ENCODE measurements around the gene MYL3. TPM values are rescaled to one million over a fixed set of nuclear protein-coding genes. Genes with fewer than 3 reads are reported as not detected.

MYL3 gene
- total RNA-seq, 4 donors from 2014 or later: 5.4 to 17.1 (median 8.6) TPM

- TF ChIP-seq POLR2A (IDR thresholded peaks at IDR 0.05) (no peak), CTCF (IDR thresholded peaks at IDR 0.05) (no peak), EP300 (IDR thresholded peaks at IDR 0.05) (no peak)
- Histone ChIP-seq H3K36me3 (no peaks in the 10 kb centered on the region), H3K4me1 (peaks cover 0 to 2% (median 0%) of the 10 kb centered on the region in 4 donors), H3K27me3 (no peaks in the 10 kb centered on the region), H3K27ac (no peak overlapping the region), H3K4me3 (no peak overlapping the region), H3K9me3 (no peaks in the 10 kb centered on the region)
- WGBS, 2 donors: 87 to 88% methylated on average over 10 to 15 of the region's 15 CpGs
- no peak for DNase-seq (ENCODE audit: low spot score in 2 of 2)
Observed at GRCh38 chr3:46853441-46854415, 9.5 kb downstream of the MYL3 start.

GRCh38 chr3:46852839-46853355, 10.3 kb downstream of the MYL3 start:
- Histone ChIP-seq H3K27ac (no peak overlapping the region), H3K4me3 (no peak overlapping the region), H3K9me3 (no peaks in the 10 kb centered on the region), H3K4me1 (peaks cover 0 to 10% (median 0%) of the 10 kb centered on the region in 4 donors), H3K27me3 (no peaks in the 10 kb centered on the region), H3K36me3 (no peaks in the 10 kb centered on the region)
- no peak for TF ChIP-seq CTCF (IDR thresholded peaks at IDR 0.05)
- TF ChIP-seq POLR2A (IDR thresholded peaks at IDR 0.05): no peak
- TF ChIP-seq EP300 (IDR thresholded peaks at IDR 0.05): no peak
- no peak for DNase-seq (ENCODE audit: low spot score in 2 of 2)
- 100% methylated on average over 1 to 2 of the region's 2 CpGs for WGBS, 2 donors

- H3K4me3 ChIP-seq: no peak overlapping the region
- no peaks in the 10 kb centered on the region for H3K9me3 ChIP-seq
- H3K36me3 ChIP-seq: no peaks in the 10 kb centered on the region
- TF ChIP-seq POLR2A (IDR thresholded peaks at IDR 0.05) (no peak), CTCF (IDR thresholded peaks at IDR 0.05) (no peak), EP300 (IDR thresholded peaks at IDR 0.05) (no peak)
- 88 to 91% methylated on average over 9 of the region's 9 CpGs for WGBS, 2 donors
- H3K4me1 ChIP-seq: peaks cover 0 to 16% (median 0%) of the 10 kb centered on the region in 4 donors
- no peak for DNase-seq (ENCODE audit: low spot score in 2 of 2)
- no peak overlapping the region for H3K27ac ChIP-seq
- no peaks in the 10 kb centered on the region for H3K27me3 ChIP-seq
Observed at GRCh38 chr3:46852334-46852720, 10.9 kb downstream of the MYL3 start.

- Histone ChIP-seq H3K4me3 (no peak overlapping the region), H3K4me1 (peaks cover 0 to 23% (median 2%) of the 10 kb centered on the region in 4 donors), H3K27me3 (no peaks in the 10 kb centered on the region), H3K27ac (no peak overlapping the region), H3K9me3 (no peaks in the 10 kb centered on the region), H3K36me3 (no peaks in the 10 kb centered on the region)
- DNase-seq (ENCODE audit: low spot score in 2 of 2): no peak
- WGBS, 2 donors: 71 to 75% methylated on average over 13 of the region's 13 CpGs
- TF ChIP-seq EP300 (IDR thresholded peaks at IDR 0.05) (no peak), CTCF (IDR thresholded peaks at IDR 0.05) (no peak), POLR2A (IDR thresholded peaks at IDR 0.05) (no peak)
Observed at GRCh38 chr3:46851364-46852333, 11.6 kb downstream of the MYL3 start.
